HCT116 (cell line): ENCODE data around the gene KREMEN2. TPM values are rescaled to one million over a fixed set of nuclear protein-coding genes. Genes with fewer than 3 reads are reported as not detected.

Experiments used
- ATAC-seq: fragments of 200-7000 bp; cut with Tn5 transposase; 2 replicates; pipeline ENCODE4 v1.9.1; 2020; ENCODE audit warnings: mild to moderate bottlenecking, moderate library complexity
- BruUV-seq: library from RNA; stranded (reverse); fragments of 400-500 nt; replicated peaks from 2 replicates; lab custom pipeline; 2021; lab: Mats Ljungman, UMichigan
- CTCF ChIA-PET: fragments of 300-600 bp; sonication (Branson Sonifier 250); formaldehyde crosslinking; loops from one replicate; lab custom pipeline; 2021; ENCODE audit warnings: antibody characterized with exemption; lab: Charles Lee
- POLR2A ChIA-PET: fragments of 300-600, 350-600 bp; sonication (Branson Sonifier 250); formaldehyde crosslinking; loops from one replicate; lab custom pipeline; 2021; ENCODE audit warnings: antibody characterized with exemption; lab: Charles Lee
- RAD21 ChIA-PET, 2 experiments: fragments of 300-600 bp; sonication (Branson Sonifier 250); formaldehyde crosslinking; loops; one replicate each; lab custom pipeline; 2023; ENCODE audit warnings: low total read pairs in 2 of 2; ENCODE audit not compliant: uncharacterized antibody in 2 of 2, unreplicated experiment in 2 of 2, low non-redundant PET in 1 of 2; lab: Charles Lee
- DNase-seq: peaks from one replicate; pipeline ENCODE4 v3.0.0-alpha.2; 2010; ENCODE audit warnings: low read depth, low spot score
- H2AFZ ChIP-seq: fragments of 200-600 bp; shearing (Covaris generic), sonication (generic); 2 replicates; pipeline ENCODE4 v1.6.1; 2017; ENCODE audit warnings: low read depth, mixed run types, mixed read lengths, antibody characterized with exemption, low read length; ENCODE audit not compliant: poor library complexity, severe bottlenecking
- H3K27ac ChIP-seq: 2 replicates; pipeline ENCODE4 v1.5.1; 2012; ENCODE audit warnings: low read depth, low read length
- H3K27me3 ChIP-seq: fragments of 200-600 bp; sonication (generic); 2 replicates; pipeline ENCODE4 v1.6.1; 2016; ENCODE audit warnings: mixed run types, low read length, mixed read lengths; ENCODE audit not compliant: insufficient read depth
- H3K36me3 ChIP-seq, 2 experiments: fragments of 200-500 bp in 1 of 2; fragments of 200-600 bp in 1 of 2; sonication (Bioruptor generic) in 1 of 2; sonication (generic) in 1 of 2; 2 replicates each; pipeline versions ENCODE4 v1.5.1 to v1.6.1; 2014 to 2016; ENCODE audit warnings: low read length in 2 of 2, inconsistent platforms in 1 of 2, mixed read lengths in 1 of 2, mixed run types in 1 of 2; ENCODE audit not compliant: insufficient read depth in 2 of 2, control insufficient read depth in 1 of 2
- H3K4me1 ChIP-seq, 2 experiments: fragments of 200-600 bp in 1 of 2; sonication (generic) in 1 of 2; 2 replicates each; pipeline versions ENCODE4 v1.5.1 to v1.6.1; 2012 to 2017; ENCODE audit warnings: low read length in 2 of 2, inconsistent platforms in 1 of 2, mild to moderate bottlenecking in 1 of 2, mixed read lengths in 1 of 2, mixed run types in 1 of 2, moderate library complexity in 1 of 2; ENCODE audit not compliant: insufficient read depth in 2 of 2, control insufficient read depth in 1 of 2
- H3K4me2 ChIP-seq: fragments of 200-600 bp; sonication (generic); 2 replicates; pipeline ENCODE4 v1.6.1; 2017; ENCODE audit warnings: mixed run types, low read length, mixed read lengths
- H3K4me3 ChIP-seq, 2 experiments: fragments of 200-600 bp in 1 of 2; sonication (generic) in 1 of 2; replicated peaks in 1 of 2; 2 replicates each; pipeline ENCODE4 v1.5.1; 2011 to 2016; ENCODE audit warnings: low read length in 2 of 2, control low read depth in 1 of 2, low read depth in 1 of 2, mild to moderate bottlenecking in 1 of 2, mixed read lengths in 1 of 2, mixed run types in 1 of 2
- H3K79me2 ChIP-seq: fragments of 200-600 bp; sonication (generic); 2 replicates; pipeline ENCODE4 v1.6.1; 2017; ENCODE audit warnings: mild to moderate bottlenecking, mixed run types, low read length, moderate library complexity, mixed read lengths; ENCODE audit not compliant: insufficient read depth
- H3K9ac ChIP-seq: fragments of 200-600 bp; sonication (generic); 2 replicates; pipeline ENCODE4 v1.6.1; 2016; ENCODE audit warnings: low read length, mixed read lengths
- H3K9me2 ChIP-seq: fragments of 200-600 bp; sonication (generic), shearing (Covaris generic); 2 replicates; pipeline ENCODE4 v1.6.1; 2017; ENCODE audit warnings: mixed run types, mild to moderate bottlenecking, moderate library complexity; ENCODE audit not compliant: insufficient read depth
- H3K9me3 ChIP-seq, 2 experiments: fragments of 200-500 bp in 1 of 2; fragments of 200-600 bp in 1 of 2; sonication (Bioruptor generic) in 1 of 2; sonication (generic) in 1 of 2; 2 replicates each; pipeline ENCODE4 v1.6.1; 2014 to 2017; ENCODE audit warnings: low read length in 2 of 2, mixed read lengths in 2 of 2, inconsistent platforms in 1 of 2, low read depth in 1 of 2, mild to moderate bottlenecking in 1 of 2, mixed run types in 1 of 2, moderate library complexity in 1 of 2; ENCODE audit not compliant: control insufficient read depth in 1 of 2, insufficient read depth in 1 of 2
- H4K20me1 ChIP-seq: fragments of 200-600 bp; sonication (generic), shearing (Covaris generic); 2 replicates; pipeline ENCODE4 v1.6.1; 2017; ENCODE audit warnings: mixed run types, mild to moderate bottlenecking, moderate library complexity; ENCODE audit not compliant: insufficient read depth
- CEBPB ChIP-seq: IDR thresholded peaks from 2 replicates; pipeline ENCODE4 v1.6.1; 2012; ENCODE audit warnings: low read depth
- EGR1 ChIP-seq: IDR thresholded peaks from 2 replicates; pipeline ENCODE4 v1.6.1; 2012; ENCODE audit warnings: low read depth
- EZH2 ChIP-seq: fragments of 200-600 bp; sonication (generic); IDR thresholded peaks from 2 replicates; pipeline ENCODE4 v1.6.1; 2017; ENCODE audit warnings: antibody characterized with exemption, mixed run types
- JUND ChIP-seq: IDR thresholded peaks from 2 replicates; pipeline ENCODE4 v1.6.1; 2012
- SIN3A ChIP-seq: IDR thresholded peaks from 2 replicates; pipeline ENCODE4 v1.6.1; 2012; ENCODE audit warnings: low read depth
- TCF7L2 ChIP-seq: IDR thresholded peaks from 2 replicates; pipeline ENCODE4 v1.7.0; 2011; ENCODE audit warnings: borderline replicate concordance, inconsistent platforms; ENCODE audit not compliant: insufficient read depth, insufficient read length; ENCODE audit errors: extremely low read depth
- ZFX ChIP-seq: fragments of 450-650 bp; IDR thresholded peaks from 2 replicates; pipeline ENCODE4 v1.6.1; 2017
- ZNF274 ChIP-seq: fragments of 200-500 bp; sonication (Bioruptor generic); IDR thresholded peaks from 2 replicates; pipeline ENCODE4 v1.6.1; 2014; ENCODE audit warnings: mild to moderate bottlenecking, low read depth, low read length, inconsistent platforms
- intact Hi-C: fragments of 100-400 bp; cut with micrococcal nuclease; formaldehyde crosslinking; loops from 2 replicates; pipeline ENCODE4 v1.10.0; 2022
- total RNA-seq: library from RNA; stranded (reverse); gene quantifications from one replicate; pipeline ENCODE4 v1.2.1, GENCODE V29; 2021; ENCODE audit not compliant: unreplicated experiment
- TF ChIP-seq, protein P1 (sequence below): IDR thresholded peaks from 2 replicates; pipeline ENCODE4 v1.6.1; 2012; ENCODE audit warnings: low read depth
- TF ChIP-seq, protein P2 (sequence below): IDR thresholded peaks from 2 replicates; pipeline ENCODE4 v1.6.1; 2011; ENCODE audit warnings: mild to moderate bottlenecking, low read length, moderate library complexity; ENCODE audit not compliant: insufficient replicate concordance; ENCODE audit errors: extremely low read depth

Gene KREMEN2
- total RNA-seq, 1 experiment from 2014 or later = 14.1 TPM

DNA sequence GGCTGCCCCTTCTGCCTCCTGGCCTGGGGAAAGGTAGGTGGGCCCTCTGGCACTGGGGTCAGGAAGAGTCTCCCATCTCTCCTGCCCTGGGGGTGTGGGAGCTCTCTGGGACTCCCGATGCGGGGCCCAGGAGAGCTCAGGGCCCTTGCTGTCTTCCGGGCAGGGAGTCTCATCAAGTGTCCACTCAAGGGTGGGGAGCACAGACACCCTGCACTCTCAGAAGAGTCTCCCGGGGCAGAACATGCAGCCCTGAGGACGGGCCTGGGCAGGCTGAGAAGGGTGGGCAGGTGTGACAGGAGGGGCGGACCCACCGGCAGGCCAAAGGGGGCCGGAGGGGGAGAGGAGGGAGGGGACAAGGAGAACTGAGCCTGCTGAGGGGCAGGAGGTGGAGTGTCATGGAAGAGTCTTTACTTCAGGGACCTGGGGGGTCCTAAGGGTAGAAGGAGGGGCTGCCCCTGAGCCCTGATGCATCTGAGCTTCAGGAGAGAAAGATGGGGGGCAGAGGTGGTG is 24.6 kb downstream of the KREMEN2 start:
- Histone ChIP-seq H2AFZ (no peak overlapping the region), H3K4me3 (no peak overlapping the region), H3K4me2 (no peak overlapping the region), H3K27me3 (no peaks in the 10 kb centered on the region), H3K9me2 (no peaks in the 10 kb centered on the region), H3K27ac (no peak overlapping the region), H4K20me1 (no peaks in the 10 kb centered on the region), H3K36me3 (no peaks in the 10 kb centered on the region), H3K9ac (no peak overlapping the region), H3K9me3 (no peaks in the 10 kb centered on the region), H3K4me1 (peaks cover 16 to 28% of the 10 kb centered on the region in 2 experiments), H3K79me2 (no peaks in the 10 kb centered on the region)
- ATAC-seq = no peak
- ChIA-PET RAD21 (no interaction called here), POLR2A (interaction anchor here (0.7 kb wide), 2 partner anchors 11 to 32 kb away, joined by 3 to 4 read pairs; no protein-coding TSS in a partner anchor), CTCF (no interaction called here)
- DNase-seq = no peak
- no TSS peak for BruUV-seq
- intact Hi-C loops = no loop called here
- TF ChIP-seq SIN3A = no peak
- TF ChIP-seq ZNF274 = no peak
- TF ChIP-seq ZFX = no peak
- no peak for TF ChIP-seq JUND
- TF ChIP-seq EGR1 = no peak
- no peak for TF ChIP-seq CEBPB
- no peak for TF ChIP-seq EZH2
- TF ChIP-seq, protein P1, sequence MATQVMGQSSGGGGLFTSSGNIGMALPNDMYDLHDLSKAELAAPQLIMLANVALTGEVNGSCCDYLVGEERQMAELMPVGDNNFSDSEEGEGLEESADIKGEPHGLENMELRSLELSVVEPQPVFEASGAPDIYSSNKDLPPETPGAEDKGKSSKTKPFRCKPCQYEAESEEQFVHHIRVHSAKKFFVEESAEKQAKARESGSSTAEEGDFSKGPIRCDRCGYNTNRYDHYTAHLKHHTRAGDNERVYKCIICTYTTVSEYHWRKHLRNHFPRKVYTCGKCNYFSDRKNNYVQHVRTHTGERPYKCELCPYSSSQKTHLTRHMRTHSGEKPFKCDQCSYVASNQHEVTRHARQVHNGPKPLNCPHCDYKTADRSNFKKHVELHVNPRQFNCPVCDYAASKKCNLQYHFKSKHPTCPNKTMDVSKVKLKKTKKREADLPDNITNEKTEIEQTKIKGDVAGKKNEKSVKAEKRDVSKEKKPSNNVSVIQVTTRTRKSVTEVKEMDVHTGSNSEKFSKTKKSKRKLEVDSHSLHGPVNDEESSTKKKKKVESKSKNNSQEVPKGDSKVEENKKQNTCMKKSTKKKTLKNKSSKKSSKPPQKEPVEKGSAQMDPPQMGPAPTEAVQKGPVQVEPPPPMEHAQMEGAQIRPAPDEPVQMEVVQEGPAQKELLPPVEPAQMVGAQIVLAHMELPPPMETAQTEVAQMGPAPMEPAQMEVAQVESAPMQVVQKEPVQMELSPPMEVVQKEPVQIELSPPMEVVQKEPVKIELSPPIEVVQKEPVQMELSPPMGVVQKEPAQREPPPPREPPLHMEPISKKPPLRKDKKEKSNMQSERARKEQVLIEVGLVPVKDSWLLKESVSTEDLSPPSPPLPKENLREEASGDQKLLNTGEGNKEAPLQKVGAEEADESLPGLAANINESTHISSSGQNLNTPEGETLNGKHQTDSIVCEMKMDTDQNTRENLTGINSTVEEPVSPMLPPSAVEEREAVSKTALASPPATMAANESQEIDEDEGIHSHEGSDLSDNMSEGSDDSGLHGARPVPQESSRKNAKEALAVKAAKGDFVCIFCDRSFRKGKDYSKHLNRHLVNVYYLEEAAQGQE = no peak
- no peak for TF ChIP-seq TCF7L2
- TF ChIP-seq, protein P2, sequence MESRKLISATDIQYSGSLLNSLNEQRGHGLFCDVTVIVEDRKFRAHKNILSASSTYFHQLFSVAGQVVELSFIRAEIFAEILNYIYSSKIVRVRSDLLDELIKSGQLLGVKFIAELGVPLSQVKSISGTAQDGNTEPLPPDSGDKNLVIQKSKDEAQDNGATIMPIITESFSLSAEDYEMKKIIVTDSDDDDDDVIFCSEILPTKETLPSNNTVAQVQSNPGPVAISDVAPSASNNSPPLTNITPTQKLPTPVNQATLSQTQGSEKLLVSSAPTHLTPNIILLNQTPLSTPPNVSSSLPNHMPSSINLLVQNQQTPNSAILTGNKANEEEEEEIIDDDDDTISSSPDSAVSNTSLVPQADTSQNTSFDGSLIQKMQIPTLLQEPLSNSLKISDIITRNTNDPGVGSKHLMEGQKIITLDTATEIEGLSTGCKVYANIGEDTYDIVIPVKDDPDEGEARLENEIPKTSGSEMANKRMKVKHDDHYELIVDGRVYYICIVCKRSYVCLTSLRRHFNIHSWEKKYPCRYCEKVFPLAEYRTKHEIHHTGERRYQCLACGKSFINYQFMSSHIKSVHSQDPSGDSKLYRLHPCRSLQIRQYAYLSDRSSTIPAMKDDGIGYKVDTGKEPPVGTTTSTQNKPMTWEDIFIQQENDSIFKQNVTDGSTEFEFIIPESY = no peak
